Stomach (tissue), 4 donors: ENCODE results near the gene OPCML.

Experiments
- EP300 ChIP-seq: sonication (generic); formaldehyde crosslinking; IDR thresholded peaks from one replicate; pipeline ENCODE4 v1.6.1; 2017; ENCODE audit warnings: antibody characterized with exemption
- POLR2A ChIP-seq, 4 donors: fragments of 450-650 bp; IDR thresholded peaks; one replicate each; pipeline ENCODE4 v1.6.1; 2016; ENCODE audit warnings: antibody characterized with exemption in 4 of 4, control low read depth in 2 of 4, mild to moderate bottlenecking in 1 of 4, moderate library complexity in 1 of 4
- POLR2AphosphoS5 ChIP-seq, 3 donors: sonication (generic); formaldehyde crosslinking; IDR thresholded peaks; one replicate each; pipeline ENCODE4 v1.6.1; 2016; ENCODE audit warnings: antibody characterized with exemption in 3 of 3
- TF ChIP-seq, protein P1 (sequence below), 7 experiments: fragments of 450-650 bp in 4 of 7; fragments of 200-600 bp in 3 of 7; sonication (generic) in 3 of 7; IDR thresholded peaks; one replicate each; pipeline ENCODE4 v1.5.1; 2016 to 2019; ENCODE audit warnings: antibody characterized with exemption in 7 of 7, control low read depth in 2 of 7, mild to moderate bottlenecking in 1 of 7

- no peak for TF ChIP-seq POLR2A (IDR thresholded peaks at IDR 0.05)
- no peak for TF ChIP-seq EP300
- TF ChIP-seq, protein P1, sequence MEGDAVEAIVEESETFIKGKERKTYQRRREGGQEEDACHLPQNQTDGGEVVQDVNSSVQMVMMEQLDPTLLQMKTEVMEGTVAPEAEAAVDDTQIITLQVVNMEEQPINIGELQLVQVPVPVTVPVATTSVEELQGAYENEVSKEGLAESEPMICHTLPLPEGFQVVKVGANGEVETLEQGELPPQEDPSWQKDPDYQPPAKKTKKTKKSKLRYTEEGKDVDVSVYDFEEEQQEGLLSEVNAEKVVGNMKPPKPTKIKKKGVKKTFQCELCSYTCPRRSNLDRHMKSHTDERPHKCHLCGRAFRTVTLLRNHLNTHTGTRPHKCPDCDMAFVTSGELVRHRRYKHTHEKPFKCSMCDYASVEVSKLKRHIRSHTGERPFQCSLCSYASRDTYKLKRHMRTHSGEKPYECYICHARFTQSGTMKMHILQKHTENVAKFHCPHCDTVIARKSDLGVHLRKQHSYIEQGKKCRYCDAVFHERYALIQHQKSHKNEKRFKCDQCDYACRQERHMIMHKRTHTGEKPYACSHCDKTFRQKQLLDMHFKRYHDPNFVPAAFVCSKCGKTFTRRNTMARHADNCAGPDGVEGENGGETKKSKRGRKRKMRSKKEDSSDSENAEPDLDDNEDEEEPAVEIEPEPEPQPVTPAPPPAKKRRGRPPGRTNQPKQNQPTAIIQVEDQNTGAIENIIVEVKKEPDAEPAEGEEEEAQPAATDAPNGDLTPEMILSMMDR (IDR thresholded peaks at IDR 0.05), result no peak
- no peak for TF ChIP-seq POLR2AphosphoS5 (IDR thresholded peaks at IDR 0.05)
Observed at GRCh38 chr11:133019545-133020371, 512.5 kb downstream of the OPCML start.
